ENCODE results near the gene AKT1S1. TPM values are rescaled to one million over a fixed set of nuclear protein-coding genes. Genes with fewer than 3 reads are reported as not detected.

Gene AKT1S1
- total and polyA plus RNA-seq, 2 of the 13 experiments (the other 11 are each of a cell fraction or from before 2014, with no cell fraction given): 13.5 to 27.8 TPM

DNA sequence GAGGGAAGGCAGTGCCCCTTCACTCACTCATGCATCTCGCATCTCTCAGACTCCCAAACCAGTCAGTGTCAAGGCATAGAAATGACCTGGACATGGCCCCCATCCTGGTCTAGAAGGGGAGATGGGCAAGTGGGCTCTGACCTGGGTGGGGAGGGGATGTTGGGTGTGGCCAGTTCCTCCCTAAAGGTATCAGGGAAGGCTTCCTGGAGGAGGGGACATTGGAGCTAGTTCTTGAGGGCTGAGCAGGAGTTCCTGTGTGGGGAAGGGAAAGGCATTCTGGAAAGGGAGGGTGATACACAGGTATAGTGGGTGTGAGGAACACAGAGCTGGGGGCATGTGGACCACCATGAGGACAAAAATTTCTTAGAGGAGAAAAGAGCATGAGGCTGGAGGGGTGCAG lies 15.6 kb upstream of the AKT1S1 start:
- Histone ChIP-seq H3K27me3 (ENCODE audit: control insufficient read depth in 1 of 2, insufficient read depth in 2 of 2, low read length in 2 of 2) (peaks cover 9 to 17% of the 10 kb centered on the region in 2 experiments; a peak in 4 of 5 replicates), H3K4me3 (replicated peaks in 1 of 3; ENCODE audit: insufficient read depth in 1 of 3, low read depth in 2 of 3, low read length in 3 of 3) (no peak overlapping the region), H3K79me2 (ENCODE audit: insufficient read depth, low read length) (no peaks in the 10 kb centered on the region), H2AFZ (ENCODE audit: low read length) (no peak overlapping the region), H3K9me3 (ENCODE audit: low read length) (no peaks in the 10 kb centered on the region), H3K4me2 (ENCODE audit: low read depth, low read length) (no peak overlapping the region), H3K27ac (ENCODE audit: extremely low read length, insufficient read depth, low read length) (no peak overlapping the region), H3K36me3 (replicated peaks in 1 of 2; ENCODE audit: control insufficient read depth in 1 of 2, insufficient read depth in 2 of 2, low read length in 2 of 2) (no peaks in the 10 kb centered on the region), H3K4me1 (ENCODE audit: insufficient read depth, low read length) (peaks cover 15% of the 10 kb centered on the region), H4K20me1 (ENCODE audit: insufficient read depth, low read length) (no peaks in the 10 kb centered on the region), H3K9ac (ENCODE audit: insufficient read depth, low read depth, low read length) (no peak overlapping the region)
- DNase-seq (ENCODE audit: low spot score): no peak
- CTCF ChIA-PET (ENCODE audit: low intra/inter-chr PET ratio, low total read pairs): no interaction called here
- intact Hi-C loops (cut with micrococcal nuclease; ENCODE audit: unreplicated experiment): no loop called here
- WGBS (ENCODE audit: low lambda C conversion rate): 54% methylated on average over 1 of the region's 1 CpG
- POLR2A ChIA-PET: no interaction called here
- in situ Hi-C loops (cut with HindIII; ENCODE audit: extremely low pct_ligation_motif_present, low pct_unique_long_range_greater_than_20kb): no loop called here
- BruUV-seq (replicated peaks): no TSS peak
- no peak for FAIRE-seq
- ATAC-seq: no peak
- TF ChIP-seq ZFP36 (IDR thresholded peaks at IDR 0.05; ENCODE audit: borderline replicate concordance, low read depth, low read length, partially characterized antibody) (peak; percentile 22), RBM39 (IDR thresholded peaks at IDR 0.05; ENCODE audit: low read depth, low read length, poor library complexity, severe bottlenecking) (no peak)

DNA sequence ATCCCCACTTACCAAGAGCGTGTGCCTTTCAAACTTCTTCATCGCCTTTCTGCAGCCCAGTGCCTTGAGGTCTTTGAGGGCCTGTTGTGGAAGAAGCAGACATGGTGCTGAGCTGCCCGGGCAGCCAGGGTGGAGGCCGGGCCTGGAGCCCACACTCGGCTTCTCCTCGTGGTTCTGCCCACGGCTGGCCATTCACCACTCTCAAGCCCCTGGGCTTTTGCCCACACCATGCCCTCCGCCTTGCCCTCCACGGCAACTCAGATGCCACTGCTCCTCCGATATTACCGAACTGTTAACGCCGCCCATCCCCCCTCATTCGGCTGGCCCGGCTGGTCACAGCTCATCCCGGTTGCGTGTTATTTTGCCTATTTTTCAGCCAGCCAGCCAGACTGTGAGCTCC lies 14.2 kb upstream of the AKT1S1 start:
- Histone ChIP-seq H2AFZ (ENCODE audit: low read length) (no peak overlapping the region), H4K20me1 (ENCODE audit: insufficient read depth, low read length) (no peaks in the 10 kb centered on the region), H3K27ac (ENCODE audit: extremely low read length, insufficient read depth, low read length) (no peak overlapping the region), H3K9ac (ENCODE audit: insufficient read depth, low read depth, low read length) (no peak overlapping the region), H3K4me2 (ENCODE audit: low read depth, low read length) (no peak overlapping the region), H3K4me1 (ENCODE audit: insufficient read depth, low read length) (0 out of 2 replicates have a peak, but pooled peaks cover 2% of the 10 kb centered on the region), H3K4me3 (replicated peaks in 1 of 3; ENCODE audit: insufficient read depth in 1 of 3, low read depth in 2 of 3, low read length in 3 of 3) (no peak overlapping the region), H3K9me3 (ENCODE audit: low read length) (no peaks in the 10 kb centered on the region), H3K79me2 (ENCODE audit: insufficient read depth, low read length) (no peaks in the 10 kb centered on the region), H3K36me3 (replicated peaks in 1 of 2; ENCODE audit: control insufficient read depth in 1 of 2, insufficient read depth in 2 of 2, low read length in 2 of 2) (no peaks in the 10 kb centered on the region), H3K27me3 (ENCODE audit: control insufficient read depth in 1 of 2, insufficient read depth in 2 of 2, low read length in 2 of 2) (peaks cover 9% of the 10 kb centered on the region in 2 experiments; a peak in 4 of 5 replicates)
- no peak for ATAC-seq
- intact Hi-C loops (cut with micrococcal nuclease; ENCODE audit: unreplicated experiment) (no loop called here), in situ Hi-C loops (cut with HindIII; ENCODE audit: extremely low pct_ligation_motif_present, low pct_unique_long_range_greater_than_20kb) (no loop called here)
- no peak for TF ChIP-seq ZNF317 (CRISPR knock-in tag; IDR thresholded peaks at IDR 0.05)
- TF ChIP-seq ZNF136 (CRISPR knock-in tag; IDR thresholded peaks at IDR 0.05; ENCODE audit: low read depth): no peak
- TF ChIP-seq, protein P1, sequence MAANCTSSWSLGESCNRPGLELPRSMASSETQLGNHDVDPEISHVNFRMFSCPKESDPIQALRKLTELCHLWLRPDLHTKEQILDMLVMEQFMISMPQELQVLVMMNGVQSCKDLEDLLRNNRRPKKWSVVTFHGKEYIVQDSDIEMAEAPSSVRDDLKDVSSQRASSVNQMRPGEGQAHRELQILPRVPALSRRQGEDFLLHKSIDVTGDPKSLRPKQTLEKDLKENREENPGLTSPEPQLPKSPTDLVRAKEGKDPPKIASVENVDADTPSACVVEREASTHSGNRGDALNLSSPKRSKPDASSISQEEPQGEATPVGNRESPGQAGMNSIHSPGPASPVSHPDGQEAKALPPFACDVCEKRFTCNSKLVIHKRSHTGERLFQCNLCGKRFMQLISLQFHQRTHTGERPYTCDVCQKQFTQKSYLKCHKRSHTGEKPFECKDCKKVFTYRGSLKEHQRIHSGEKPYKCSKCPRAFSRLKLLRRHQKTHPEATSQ (CRISPR knock-in tag; IDR thresholded peaks at IDR 0.05; ENCODE audit: borderline replicate concordance): no peak
- TF ChIP-seq, protein P2, sequence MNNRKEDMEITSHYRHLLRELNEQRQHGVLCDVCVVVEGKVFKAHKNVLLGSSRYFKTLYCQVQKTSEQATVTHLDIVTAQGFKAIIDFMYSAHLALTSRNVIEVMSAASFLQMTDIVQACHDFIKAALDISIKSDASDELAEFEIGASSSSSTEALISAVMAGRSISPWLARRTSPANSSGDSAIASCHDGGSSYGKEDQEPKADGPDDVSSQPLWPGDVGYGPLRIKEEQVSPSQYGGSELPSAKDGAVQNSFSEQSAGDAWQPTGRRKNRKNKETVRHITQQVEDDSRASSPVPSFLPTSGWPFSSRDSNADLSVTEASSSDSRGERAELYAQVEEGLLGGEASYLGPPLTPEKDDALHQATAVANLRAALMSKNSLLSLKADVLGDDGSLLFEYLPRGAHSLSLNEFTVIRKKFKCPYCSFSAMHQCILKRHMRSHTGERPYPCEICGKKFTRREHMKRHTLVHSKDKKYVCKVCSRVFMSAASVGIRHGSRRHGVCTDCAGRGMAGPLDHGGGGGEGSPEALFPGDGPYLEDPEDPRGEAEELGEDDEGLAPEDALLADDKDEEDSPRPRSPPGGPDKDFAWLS (CRISPR knock-in tag; IDR thresholded peaks at IDR 0.05; ENCODE audit: borderline replicate concordance): no peak
- no peak for TF ChIP-seq ZNF343 (CRISPR knock-in tag; IDR thresholded peaks at IDR 0.05)
- no peak for FAIRE-seq
- POLR2A ChIA-PET: interaction anchor here (0.7 kb wide), 1 partner anchor 37 kb away, joined by 3 read pairs; the partner anchor contains the start of genes ATF5 and NUP62
- CTCF ChIA-PET (ENCODE audit: low intra/inter-chr PET ratio, low total read pairs): no interaction called here
- no peak for DNase-seq (ENCODE audit: low spot score)
- 74% methylated on average over 11 of the region's 17 CpGs for WGBS (ENCODE audit: low lambda C conversion rate)
- no TSS peak for BruUV-seq (replicated peaks)
